ENCODE data around the gene PLCZ1. TPM values are rescaled to one million over a fixed set of nuclear protein-coding genes. Genes with fewer than 3 reads are reported as not detected.

PLCZ1 gene
- total RNA-seq, 1 experiment from 2014 or later = not detected

GRCh38 chr12:18719922-18720510 is 17.8 kb downstream of the PLCZ1 start:
- intact Hi-C loops (cut with micrococcal nuclease; ENCODE audit: unreplicated experiment) = loop anchor here (5.0 to 10.0 kb wide), 2 partner anchors 293 to 415 kb away; no protein-coding TSS in a partner anchor
- H3K4me2 ChIP-seq = no peak overlapping the region

DNA sequence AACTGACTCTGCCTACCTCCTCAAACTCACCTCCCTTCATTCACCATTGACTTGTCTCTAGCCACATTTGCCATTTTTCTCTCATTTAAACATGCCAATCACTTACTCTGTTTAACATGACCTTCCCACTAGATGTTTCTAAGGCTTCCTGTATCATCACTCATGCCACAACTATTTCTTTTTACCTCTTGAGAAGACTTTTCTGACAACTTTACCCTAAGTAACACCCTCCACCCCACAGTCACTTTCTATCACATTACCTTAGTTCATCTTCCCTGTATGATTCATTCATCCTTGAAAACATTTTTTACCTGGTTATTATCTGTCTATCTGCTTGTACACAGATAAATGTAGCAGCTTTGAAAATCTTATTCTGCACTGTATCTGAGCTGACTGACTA is 19.4 kb downstream of the PLCZ1 start:
- intact Hi-C loops (cut with micrococcal nuclease; ENCODE audit: unreplicated experiment) = no loop called here
- H3K9me3 ChIP-seq (ENCODE audit: insufficient read depth, low read depth) = peaks cover 8% of the 10 kb centered on the region; the same call in 1 of the 2 replicates
- H3F3A ChIP-seq (ENCODE audit: insufficient read depth, low read depth) = no peaks in the 10 kb centered on the region
- H3K4me1 ChIP-seq (replicated peaks; ENCODE audit: insufficient read depth) = no peaks in the 10 kb centered on the region
- ChIA-PET CTCF (interaction anchor here (0.6 kb wide), 1 partner anchor 71 kb away, joined by 6 read pairs; no protein-coding TSS in a partner anchor), POLR2A (ENCODE audit: unreplicated experiment) (no interaction called here)
- H3K36me3 ChIP-seq (ENCODE audit: low read depth) = no peaks in the 10 kb centered on the region
- H3K27me3 ChIP-seq (ENCODE audit: insufficient read depth, low read depth) = no peaks in the 10 kb centered on the region
- no peak overlapping the region for H3K4me2 ChIP-seq
- no peaks in the 10 kb centered on the region for H3K9me2 ChIP-seq (ENCODE audit: insufficient read depth)
- no peaks in the 10 kb centered on the region for H4K20me1 ChIP-seq (ENCODE audit: insufficient read depth)
- no TSS peak for BruUV-seq (replicated peaks)
- H3K79me2 ChIP-seq (ENCODE audit: low read depth) = no peaks in the 10 kb centered on the region
- no peak overlapping the region for H2AFZ ChIP-seq
- DNase-seq = no peak
- TF ChIP-seq EZH2 (IDR thresholded peaks at IDR 0.05; ENCODE audit: low read depth) (no peak), CTCF (conservative IDR thresholded peaks at IDR 0.05) (no peak)
- H3K4me3 ChIP-seq = no peak overlapping the region
- no peak overlapping the region for H3K27ac ChIP-seq

More at GRCh38 chr12:18719922-18720510, 17.8 kb downstream of the PLCZ1 start:
- peaks cover 4% of the 10 kb centered on the region; the same call in 1 of the 2 replicates for H3K4me1 ChIP-seq (replicated peaks; ENCODE audit: insufficient read depth)
- H4K20me1 ChIP-seq (ENCODE audit: insufficient read depth) = no peaks in the 10 kb centered on the region
- no peaks in the 10 kb centered on the region for H3K79me2 ChIP-seq (ENCODE audit: low read depth)
- no peak for TF ChIP-seq EZH2 (IDR thresholded peaks at IDR 0.05; ENCODE audit: low read depth)
- no peak for TF ChIP-seq CTCF (conservative IDR thresholded peaks at IDR 0.05)
- H3K36me3 ChIP-seq (ENCODE audit: low read depth) = no peaks in the 10 kb centered on the region
- no peak overlapping the region for H3K27ac ChIP-seq
- POLR2A ChIA-PET (ENCODE audit: unreplicated experiment) = no interaction called here
- H3K9me3 ChIP-seq (ENCODE audit: insufficient read depth, low read depth) = peaks cover 8% of the 10 kb centered on the region; the same call in 1 of the 2 replicates
- BruUV-seq (replicated peaks) = no TSS peak
- no peaks in the 10 kb centered on the region for H3F3A ChIP-seq (ENCODE audit: insufficient read depth, low read depth)
- no peak overlapping the region for H2AFZ ChIP-seq
- H3K9me2 ChIP-seq (ENCODE audit: insufficient read depth) = no peaks in the 10 kb centered on the region
- no peaks in the 10 kb centered on the region for H3K27me3 ChIP-seq (ENCODE audit: insufficient read depth, low read depth)
- no peak overlapping the region for H3K4me3 ChIP-seq
- DNase-seq = no peak
- CTCF ChIA-PET = no interaction called here

GRCh38 chr12:18716236-18716635 is 21.6 kb downstream of the PLCZ1 start:
- CTCF ChIA-PET = no interaction called here
- Histone ChIP-seq H3K4me1 (replicated peaks; ENCODE audit: insufficient read depth) (no peaks in the 10 kb centered on the region), H3K4me2 (no peak overlapping the region), H3K27me3 (ENCODE audit: insufficient read depth, low read depth) (no peaks in the 10 kb centered on the region), H3K9me3 (ENCODE audit: insufficient read depth, low read depth) (no peaks in the 10 kb centered on the region; the same call in 1 of the 2 replicates), H4K20me1 (ENCODE audit: insufficient read depth) (no peaks in the 10 kb centered on the region), H3K79me2 (ENCODE audit: low read depth) (no peaks in the 10 kb centered on the region), H3K27ac (no peak overlapping the region), H2AFZ (no peak overlapping the region), H3K4me3 (no peak overlapping the region), H3K9me2 (ENCODE audit: insufficient read depth) (peaks cover 4% of the 10 kb centered on the region; the same call in 1 of the 2 replicates), H3K36me3 (ENCODE audit: low read depth) (no peaks in the 10 kb centered on the region), H3F3A (ENCODE audit: insufficient read depth, low read depth) (no peaks in the 10 kb centered on the region)
- TF ChIP-seq CTCF (conservative IDR thresholded peaks at IDR 0.05) = no peak
- no peak for TF ChIP-seq EZH2 (IDR thresholded peaks at IDR 0.05; ENCODE audit: low read depth)
- no TSS peak for BruUV-seq (replicated peaks)
- DNase-seq = no peak
- POLR2A ChIA-PET (ENCODE audit: unreplicated experiment) = no interaction called here
- intact Hi-C loops (cut with micrococcal nuclease; ENCODE audit: unreplicated experiment) = no loop called here

Data from PC-9 (cell line).